ENCODE results near the gene OR5B2. TPM values are rescaled to one million over a fixed set of nuclear protein-coding genes. Genes with fewer than 3 reads are reported as not detected.

OR5B2 gene
- total RNA-seq, 1 experiment from 2014 or later: not detected

GRCh38 chr11:58434217-58434616 is 6.3 kb upstream of the OR5B2 start:
- DNase-seq (ENCODE audit: low spot score): no peak
- ATAC-seq: no peak
- CTCF ChIA-PET: no interaction called here
- TF ChIP-seq FOXJ3 (CRISPR knock-in tag; IDR thresholded peaks at IDR 0.05; ENCODE audit: borderline replicate concordance) (no peak), NR3C1 (CRISPR knock-in tag; conservative IDR thresholded peaks at IDR 0.05; ENCODE audit: low read depth) (no peak), CTCF (IDR thresholded peaks at IDR 0.05) (no peak), E2F4 (CRISPR knock-in tag; IDR thresholded peaks at IDR 0.05; ENCODE audit: borderline replicate concordance, low read depth) (no peak), RORB (CRISPR knock-in tag; IDR thresholded peaks at IDR 0.05) (no peak), MYBL2 (CRISPR knock-in tag; IDR thresholded peaks at IDR 0.05) (no peak), EMX1 (CRISPR knock-in tag; IDR thresholded peaks at IDR 0.05) (no peak), ZNF512 (CRISPR knock-in tag; IDR thresholded peaks at IDR 0.05; ENCODE audit: borderline replicate concordance) (no peak)
- TF ChIP-seq, protein P1, sequence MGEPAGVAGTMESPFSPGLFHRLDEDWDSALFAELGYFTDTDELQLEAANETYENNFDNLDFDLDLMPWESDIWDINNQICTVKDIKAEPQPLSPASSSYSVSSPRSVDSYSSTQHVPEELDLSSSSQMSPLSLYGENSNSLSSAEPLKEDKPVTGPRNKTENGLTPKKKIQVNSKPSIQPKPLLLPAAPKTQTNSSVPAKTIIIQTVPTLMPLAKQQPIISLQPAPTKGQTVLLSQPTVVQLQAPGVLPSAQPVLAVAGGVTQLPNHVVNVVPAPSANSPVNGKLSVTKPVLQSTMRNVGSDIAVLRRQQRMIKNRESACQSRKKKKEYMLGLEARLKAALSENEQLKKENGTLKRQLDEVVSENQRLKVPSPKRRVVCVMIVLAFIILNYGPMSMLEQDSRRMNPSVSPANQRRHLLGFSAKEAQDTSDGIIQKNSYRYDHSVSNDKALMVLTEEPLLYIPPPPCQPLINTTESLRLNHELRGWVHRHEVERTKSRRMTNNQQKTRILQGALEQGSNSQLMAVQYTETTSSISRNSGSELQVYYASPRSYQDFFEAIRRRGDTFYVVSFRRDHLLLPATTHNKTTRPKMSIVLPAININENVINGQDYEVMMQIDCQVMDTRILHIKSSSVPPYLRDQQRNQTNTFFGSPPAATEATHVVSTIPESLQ (CRISPR knock-in tag; IDR thresholded peaks at IDR 0.05): no peak
- H3K36me3 Mint-ChIP-seq: peaks cover 4% of the 10 kb centered on the region; the same call in 1 of the 2 replicates
- no peaks in the 10 kb centered on the region for H3K27me3 Mint-ChIP-seq (ENCODE audit: low read depth)
- H3K4me3 Mint-ChIP-seq: no peak overlapping the region
- POLR2A ChIA-PET: no interaction called here
- H3K4me1 Mint-ChIP-seq: peaks cover 6% of the 10 kb centered on the region
- H3K27ac Mint-ChIP-seq: no peak overlapping the region
- peaks cover 16% of the 10 kb centered on the region for H3K9me3 Mint-ChIP-seq

- Mint-ChIP-seq H3K4me3 (no peak overlapping the region), H3K9me3 (peaks cover 14% of the 10 kb centered on the region), H3K27ac (no peak overlapping the region), H3K4me1 (peaks cover 4% of the 10 kb centered on the region), H3K27me3 (ENCODE audit: low read depth) (no peaks in the 10 kb centered on the region), H3K36me3 (peaks cover 4% of the 10 kb centered on the region; the same call in 1 of the 2 replicates)
- ATAC-seq (no peak), DNase-seq (ENCODE audit: low spot score) (no peak)
- ChIA-PET CTCF (no interaction called here), POLR2A (no interaction called here)
- TF ChIP-seq ZBTB21 (CRISPR knock-in tag; IDR thresholded peaks at IDR 0.05; ENCODE audit: borderline replicate concordance) (no peak), FOXJ3 (CRISPR knock-in tag; IDR thresholded peaks at IDR 0.05; ENCODE audit: borderline replicate concordance) (no peak), ZNF263 (CRISPR knock-in tag; IDR thresholded peaks at IDR 0.05; ENCODE audit: low read depth) (no peak), CBFB (CRISPR knock-in tag; IDR thresholded peaks at IDR 0.05; ENCODE audit: low read depth) (no peak), GABPB1 (CRISPR knock-in tag; IDR thresholded peaks at IDR 0.05) (no peak), CDX4 (CRISPR knock-in tag; IDR thresholded peaks at IDR 0.05; ENCODE audit: borderline replicate concordance) (no peak), HMGXB4 (CRISPR knock-in tag; IDR thresholded peaks at IDR 0.05) (no peak), RORB (CRISPR knock-in tag; IDR thresholded peaks at IDR 0.05) (no peak), E2F1 (CRISPR knock-in tag; IDR thresholded peaks at IDR 0.05) (no peak), E2F4 (CRISPR knock-in tag; IDR thresholded peaks at IDR 0.05; ENCODE audit: borderline replicate concordance, low read depth) (no peak), RELA (CRISPR knock-in tag; IDR thresholded peaks at IDR 0.05; ENCODE audit: borderline replicate concordance) (no peak)
- TF ChIP-seq, protein P2, sequence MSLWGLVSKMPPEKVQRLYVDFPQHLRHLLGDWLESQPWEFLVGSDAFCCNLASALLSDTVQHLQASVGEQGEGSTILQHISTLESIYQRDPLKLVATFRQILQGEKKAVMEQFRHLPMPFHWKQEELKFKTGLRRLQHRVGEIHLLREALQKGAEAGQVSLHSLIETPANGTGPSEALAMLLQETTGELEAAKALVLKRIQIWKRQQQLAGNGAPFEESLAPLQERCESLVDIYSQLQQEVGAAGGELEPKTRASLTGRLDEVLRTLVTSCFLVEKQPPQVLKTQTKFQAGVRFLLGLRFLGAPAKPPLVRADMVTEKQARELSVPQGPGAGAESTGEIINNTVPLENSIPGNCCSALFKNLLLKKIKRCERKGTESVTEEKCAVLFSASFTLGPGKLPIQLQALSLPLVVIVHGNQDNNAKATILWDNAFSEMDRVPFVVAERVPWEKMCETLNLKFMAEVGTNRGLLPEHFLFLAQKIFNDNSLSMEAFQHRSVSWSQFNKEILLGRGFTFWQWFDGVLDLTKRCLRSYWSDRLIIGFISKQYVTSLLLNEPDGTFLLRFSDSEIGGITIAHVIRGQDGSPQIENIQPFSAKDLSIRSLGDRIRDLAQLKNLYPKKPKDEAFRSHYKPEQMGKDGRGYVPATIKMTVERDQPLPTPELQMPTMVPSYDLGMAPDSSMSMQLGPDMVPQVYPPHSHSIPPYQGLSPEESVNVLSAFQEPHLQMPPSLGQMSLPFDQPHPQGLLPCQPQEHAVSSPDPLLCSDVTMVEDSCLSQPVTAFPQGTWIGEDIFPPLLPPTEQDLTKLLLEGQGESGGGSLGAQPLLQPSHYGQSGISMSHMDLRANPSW (CRISPR knock-in tag; conservative IDR thresholded peaks at IDR 0.05; ENCODE audit: low read depth): no peak
Observed at GRCh38 chr11:58433638-58434203, 5.8 kb upstream of the OR5B2 start.

Data from WTC11 (cell line).